GM21515 (cell line): ENCODE results near the gene DUT.

ENCODE experiments used
- ATAC-seq: cut with Tn5 transposase; IDR thresholded peaks from one replicate; pipeline ENCODE4 v1.9.1; 2021; ENCODE audit not compliant: unreplicated experiment

DUT gene

DNA sequence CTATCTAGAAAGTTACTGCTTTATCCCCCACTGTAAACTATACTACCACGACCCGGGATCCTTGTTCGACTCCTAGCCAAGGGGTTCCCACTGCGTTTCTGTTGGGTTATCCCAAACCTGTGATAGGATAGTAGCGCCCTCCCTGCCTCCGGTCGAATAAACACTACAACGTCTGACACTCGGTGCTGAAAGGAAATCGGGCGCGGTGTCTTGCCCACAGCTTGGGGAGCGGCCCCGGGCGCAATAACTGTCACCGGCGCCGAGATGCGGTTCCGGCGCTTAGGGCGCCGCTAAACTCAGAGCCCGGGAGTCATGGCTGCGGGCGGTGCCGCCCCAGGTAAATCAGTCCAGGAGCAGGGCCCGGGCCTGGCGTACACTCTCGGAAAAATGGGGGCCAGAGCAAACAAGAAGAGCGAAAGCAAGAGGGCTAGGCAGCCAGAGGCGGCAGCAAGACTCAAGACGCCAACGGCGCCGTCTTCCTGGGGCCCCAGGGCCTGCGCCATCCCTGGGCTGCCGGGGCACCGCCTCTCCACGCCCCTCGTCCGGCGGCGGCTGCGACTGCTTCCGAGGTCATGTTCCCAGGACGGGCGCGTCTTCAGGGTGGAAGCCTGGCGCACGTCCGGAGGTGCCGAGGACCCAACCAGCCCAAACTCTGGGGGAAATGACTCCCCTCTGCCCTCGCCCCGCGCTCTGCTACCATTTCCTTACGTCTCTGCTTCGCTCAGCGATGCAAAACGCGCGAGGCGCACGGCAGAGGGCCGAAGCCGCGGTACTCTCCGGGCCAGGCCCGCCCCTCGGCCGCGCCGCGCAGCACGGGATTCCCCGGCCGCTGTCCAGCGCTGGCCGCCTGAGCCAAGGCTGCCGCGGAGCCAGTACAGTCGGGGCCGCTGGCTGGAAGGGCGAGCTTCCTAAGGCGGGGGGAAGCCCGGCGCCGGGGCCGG is at the start of gene DUT:
DUT (plus strand) TSS at position 575 of the 941 bp plus-strand sequence; CDS start at position 662, 87 bp downstream.
- ATAC-seq, result peak; percentile 87

DNA sequence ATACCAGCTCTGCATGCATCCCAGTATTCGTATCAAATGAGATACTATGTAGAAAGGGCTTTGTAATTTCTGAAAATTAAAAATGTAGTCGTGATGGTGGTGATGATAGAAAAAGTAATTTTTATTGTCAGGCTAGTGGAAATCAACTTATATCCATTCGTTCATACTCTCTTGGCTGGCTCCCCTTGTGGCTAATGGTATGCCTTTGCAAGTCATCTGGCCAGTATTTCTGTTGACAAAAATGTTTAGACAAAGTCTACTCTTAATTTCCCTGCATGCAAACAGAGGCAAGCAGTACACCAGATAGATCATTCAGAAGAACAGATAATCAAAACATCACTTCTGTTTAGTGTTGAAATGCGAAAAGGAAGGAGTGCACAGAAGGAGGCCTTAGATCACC is 49.6 kb upstream of the DUT start:
- ATAC-seq, result no peak

DNA sequence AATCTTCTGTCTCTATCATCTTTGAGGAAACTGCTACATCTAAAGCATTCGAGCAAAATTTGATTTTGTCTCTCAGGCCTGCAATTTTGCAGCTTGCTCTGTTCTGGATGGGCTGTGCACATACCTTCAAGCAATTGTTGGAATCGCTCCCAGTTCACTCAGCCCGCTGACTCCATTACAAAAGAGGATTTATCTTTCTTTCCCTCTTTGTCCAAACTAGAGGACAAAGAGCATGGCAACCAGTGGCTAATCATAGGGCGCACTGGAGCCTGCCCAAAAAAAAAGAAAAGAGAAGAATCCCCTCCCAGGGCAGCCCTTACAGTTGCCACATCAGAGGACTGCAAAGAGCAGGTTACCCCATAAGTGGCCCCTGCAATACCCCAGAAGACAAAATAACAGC is 49.0 kb upstream of the DUT start:
- ATAC-seq, result no peak

DNA sequence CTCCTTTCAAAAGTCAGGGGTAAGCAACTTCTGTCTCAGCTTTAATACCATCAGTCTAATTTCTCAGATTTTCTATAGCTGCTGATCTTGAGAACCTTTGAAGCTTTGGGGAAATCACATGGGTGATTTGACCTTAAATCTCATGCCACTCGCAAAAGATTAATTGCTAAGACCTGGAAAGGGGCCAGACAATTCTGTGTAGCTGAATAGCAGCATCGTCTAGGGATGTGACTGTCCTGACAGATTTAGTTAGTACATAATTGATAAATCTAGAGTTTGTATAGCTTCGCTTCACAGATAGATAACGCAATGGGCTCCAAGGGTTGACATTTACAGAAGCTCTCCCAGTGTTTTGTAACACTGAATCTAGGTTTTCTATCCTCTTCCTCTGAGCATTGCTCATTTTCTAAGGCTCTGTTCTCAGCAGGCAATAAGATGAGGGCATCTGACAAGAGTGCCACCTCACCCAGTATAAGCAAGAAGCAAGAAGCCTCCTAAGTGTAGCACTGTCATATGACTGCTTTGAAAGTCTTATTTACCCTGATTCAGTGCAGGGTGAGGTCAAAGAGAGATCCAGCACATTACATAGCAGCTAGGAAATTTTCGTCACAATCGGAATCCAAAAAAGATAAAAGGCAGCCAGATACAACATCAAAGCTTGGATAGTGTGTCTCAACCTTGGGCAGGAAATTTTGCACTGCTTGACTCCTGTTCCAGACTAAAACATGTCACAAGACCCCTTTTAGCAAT is 47.7 kb upstream of the DUT start:
- no peak for ATAC-seq

DNA sequence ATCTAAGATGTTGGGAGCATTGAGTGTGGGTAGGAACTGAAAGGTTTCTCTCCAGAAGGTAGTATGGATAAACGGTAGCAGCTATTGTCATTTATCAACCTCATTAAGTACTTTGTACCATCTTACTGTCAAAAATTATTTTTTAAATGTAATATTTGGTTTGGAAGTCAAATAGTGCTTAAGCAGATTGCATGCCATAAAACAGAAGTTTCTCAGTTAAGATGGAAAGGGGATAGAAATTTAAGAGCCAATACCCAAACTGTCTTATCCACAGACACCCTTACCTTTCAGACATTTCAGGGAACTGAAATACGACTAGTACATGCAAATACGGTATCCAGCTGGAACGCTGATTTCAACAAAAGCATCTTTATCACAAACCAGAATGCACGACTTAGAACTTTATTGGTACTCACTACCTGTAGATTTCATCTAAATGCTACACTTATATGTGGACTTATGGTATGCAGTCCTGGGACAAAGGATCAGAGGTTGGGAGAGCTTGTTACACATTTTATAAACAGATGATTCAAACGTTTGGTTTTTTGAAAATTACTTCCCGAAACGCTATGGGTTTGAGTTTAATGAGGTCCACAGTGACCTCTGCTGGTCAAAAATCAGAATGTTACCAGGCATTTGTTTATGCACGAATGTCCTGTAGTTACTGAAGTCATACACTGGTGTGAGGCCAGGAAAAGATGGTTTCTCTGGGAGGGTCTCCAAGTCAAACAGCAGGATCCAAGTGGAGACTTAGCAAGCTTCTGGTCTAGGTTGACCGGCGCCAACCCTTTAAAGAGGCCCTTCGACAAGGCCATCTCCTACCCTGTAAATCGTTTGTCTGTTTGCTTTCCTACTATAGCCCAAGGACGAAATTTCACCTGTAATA is 45.7 kb upstream of the DUT start:
- ATAC-seq, result peak; percentile 73

DNA sequence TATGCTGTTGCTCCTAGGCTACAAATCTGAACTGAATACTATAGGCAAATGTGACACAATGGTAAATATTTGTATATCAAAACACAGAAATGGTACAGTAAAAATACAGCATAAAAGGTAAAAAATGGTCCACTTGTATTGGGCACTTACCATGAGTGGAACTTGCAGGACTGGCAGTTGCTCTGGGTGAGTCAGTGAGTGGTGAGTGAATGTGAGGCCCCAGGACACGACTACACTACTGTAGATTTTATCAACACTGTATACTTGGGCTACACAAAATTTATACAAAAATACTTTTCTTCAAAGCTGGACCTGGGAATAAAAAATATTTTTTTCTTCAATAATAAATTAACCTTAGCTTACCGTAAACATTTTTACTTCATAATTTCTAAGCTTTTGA is 41.6 kb upstream of the DUT start:
- ATAC-seq, result no peak

DNA sequence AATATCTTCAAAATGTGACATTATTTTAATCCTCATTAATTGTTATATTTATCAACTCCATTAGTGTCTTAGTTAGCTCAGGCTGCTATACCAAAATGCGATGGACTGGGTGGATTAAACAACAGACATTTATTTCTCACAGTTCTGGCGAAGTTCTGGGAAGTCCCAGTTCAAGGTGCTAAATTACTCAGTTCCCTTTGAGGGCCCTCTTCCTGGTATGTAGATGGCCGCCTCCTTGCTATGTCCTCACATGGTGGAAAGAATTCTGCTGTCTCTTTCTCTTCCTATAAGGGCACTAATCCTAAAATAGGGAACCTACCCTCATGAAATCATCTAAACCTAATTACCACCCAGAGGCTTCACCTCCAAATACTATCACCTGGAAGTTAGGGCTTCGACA is 38.8 kb upstream of the DUT start:
- ATAC-seq, result no peak

DNA sequence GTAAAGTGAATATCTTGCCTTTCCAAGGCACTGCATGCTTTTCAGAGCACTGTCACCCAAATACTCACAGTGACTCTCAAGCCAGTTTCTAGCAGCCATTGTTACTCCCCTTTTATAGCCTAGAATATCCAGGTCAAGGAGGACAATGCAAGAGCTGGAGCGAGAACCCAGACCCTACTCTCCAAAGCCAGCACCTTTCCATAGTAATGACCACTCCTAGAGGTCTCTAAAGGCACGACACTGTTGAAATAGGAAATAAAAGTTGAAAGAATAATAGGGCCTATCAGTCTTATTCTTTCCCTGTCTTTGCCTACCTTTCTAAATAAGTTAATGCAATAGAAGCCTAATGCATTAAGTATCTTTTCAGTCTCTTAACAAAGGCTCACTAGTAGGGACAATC is 33.6 kb upstream of the DUT start:
- ATAC-seq, result no peak

DNA sequence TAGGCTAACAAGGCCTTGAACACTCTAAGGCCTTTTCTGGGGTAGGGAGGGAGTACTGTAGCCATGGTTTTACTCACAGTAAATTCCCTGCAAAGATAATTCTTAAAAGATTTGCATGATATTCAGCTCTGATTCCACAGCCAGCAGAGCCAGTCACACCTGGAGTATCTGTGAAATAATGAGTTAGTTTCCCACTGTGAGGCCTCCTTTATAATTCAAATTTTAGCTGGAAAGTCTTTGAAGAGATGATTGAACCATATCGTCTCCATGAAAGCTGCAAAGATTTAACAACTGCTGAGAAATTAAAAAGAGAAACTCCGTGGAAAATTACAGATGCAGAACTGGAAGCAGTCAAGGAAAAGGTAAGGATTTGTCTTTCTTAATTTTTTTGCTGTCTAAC is 32.3 kb upstream of the DUT start:
- no peak for ATAC-seq

DNA sequence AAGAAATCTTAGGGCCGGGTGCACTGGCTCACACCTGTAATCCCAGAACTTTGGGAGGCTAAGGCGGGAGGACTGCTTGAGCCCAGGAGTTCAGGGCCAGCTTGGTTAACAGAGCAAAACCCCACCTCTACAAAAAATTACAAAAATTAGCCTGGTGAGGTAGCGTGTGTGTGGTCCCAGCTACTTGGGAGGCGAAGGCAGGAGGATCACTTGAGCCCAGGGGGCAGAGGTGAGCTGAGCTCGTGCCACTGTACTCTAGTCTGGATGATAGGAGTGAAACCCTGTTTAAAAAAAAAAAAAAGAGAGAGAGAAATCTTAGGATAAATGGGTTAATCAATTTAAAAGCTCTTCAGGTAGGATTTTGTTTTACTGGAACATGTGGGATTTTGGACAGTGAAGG is 31.2 kb upstream of the DUT start:
- no peak for ATAC-seq

DNA sequence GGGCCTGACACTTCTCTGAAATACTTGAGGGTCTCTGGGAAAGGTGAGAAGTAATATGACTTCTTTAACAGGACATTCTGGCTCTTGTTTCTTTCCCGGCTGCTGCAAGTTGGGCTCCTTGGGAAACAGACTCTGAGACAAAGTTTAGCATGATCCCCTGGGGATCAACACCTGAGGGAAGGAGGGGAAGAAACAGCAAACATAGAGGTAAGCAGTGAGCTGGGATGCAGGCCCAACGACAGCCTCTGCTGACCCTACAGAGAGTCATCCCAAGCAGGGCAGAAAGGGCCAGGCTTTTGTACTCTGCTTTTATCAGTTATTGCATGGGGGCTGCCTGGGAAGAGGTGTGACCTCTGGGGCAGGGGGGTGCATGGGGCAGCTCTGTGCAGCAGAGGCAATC is 26.8 kb upstream of the DUT start:
- ATAC-seq, result no peak

DNA sequence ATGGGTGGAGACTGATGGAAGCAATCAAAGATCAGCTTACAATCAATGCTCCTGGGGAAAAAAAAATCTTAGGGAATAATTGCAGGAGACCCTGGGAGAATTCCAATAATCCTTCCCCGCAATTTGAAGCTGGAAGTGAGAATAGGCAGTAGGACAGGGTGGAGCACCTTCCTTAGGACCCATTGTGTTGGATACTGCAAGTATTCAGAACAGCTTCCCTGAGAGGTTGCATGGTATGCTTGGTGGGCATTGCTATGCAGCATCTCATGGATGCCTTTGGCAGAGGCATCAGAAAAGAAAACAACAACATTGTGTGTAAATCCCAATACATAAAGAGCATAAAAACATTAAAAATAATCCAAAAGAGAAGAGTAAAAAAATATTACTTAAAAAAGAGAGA is 24.6 kb upstream of the DUT start:
- no peak for ATAC-seq

DNA sequence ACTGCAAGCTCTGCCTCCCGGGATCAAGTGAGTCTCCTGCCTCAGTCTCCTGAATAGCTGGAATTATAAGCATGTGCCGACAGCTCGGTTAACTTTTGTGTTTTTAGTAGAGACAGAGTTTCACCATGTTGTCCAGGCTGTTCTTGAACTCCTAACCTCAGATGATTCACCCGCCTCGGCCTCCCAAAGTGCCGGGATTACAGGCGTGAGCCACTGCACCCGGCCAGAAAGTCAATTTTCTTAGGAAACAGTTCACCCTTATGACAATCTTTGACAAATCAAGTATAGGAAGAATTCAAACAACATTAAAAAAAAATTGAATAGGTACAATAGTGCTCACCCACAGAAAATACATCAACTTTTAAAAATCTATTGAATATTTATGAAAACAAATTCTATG is 23.6 kb upstream of the DUT start:
- no peak for ATAC-seq

DNA sequence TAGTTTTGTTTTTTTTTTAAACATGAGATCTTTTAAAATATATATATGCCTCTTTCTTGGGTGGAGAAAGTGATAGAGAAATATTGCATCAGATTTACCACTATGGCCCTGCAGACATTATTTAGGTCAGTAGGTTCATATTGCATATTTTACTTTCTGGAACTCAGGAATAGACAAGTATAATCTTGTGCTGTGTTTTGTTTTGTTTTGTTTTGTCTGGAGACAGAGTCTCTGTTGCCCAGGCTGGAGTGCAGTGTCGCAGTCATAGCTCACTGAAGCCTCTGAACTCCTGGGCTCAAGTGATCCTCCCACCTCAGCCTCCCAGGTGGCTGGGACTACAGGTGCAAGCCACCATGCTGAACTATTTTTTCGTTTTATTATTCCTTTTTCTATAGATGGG is 21.5 kb upstream of the DUT start:
- no peak for ATAC-seq

DNA sequence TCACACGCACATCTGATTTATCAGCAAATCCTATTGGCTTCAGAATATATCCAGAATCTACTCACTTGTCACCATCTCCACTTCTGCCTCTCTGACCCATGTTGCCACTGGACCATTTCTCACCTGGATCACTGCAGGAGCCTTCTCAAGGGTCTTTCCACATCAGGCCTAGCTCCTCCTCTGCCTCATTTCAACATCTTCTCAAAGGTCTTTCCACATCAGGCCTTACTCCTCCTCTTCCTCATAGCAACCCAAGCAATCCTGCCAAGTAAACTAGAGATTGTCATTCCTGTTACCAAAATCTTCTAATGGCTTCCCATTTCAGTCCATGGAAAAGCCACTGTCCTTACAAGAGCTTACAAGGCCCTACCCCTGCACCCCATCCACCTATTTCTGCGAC is 18.0 kb upstream of the DUT start:
- no peak for ATAC-seq

DNA sequence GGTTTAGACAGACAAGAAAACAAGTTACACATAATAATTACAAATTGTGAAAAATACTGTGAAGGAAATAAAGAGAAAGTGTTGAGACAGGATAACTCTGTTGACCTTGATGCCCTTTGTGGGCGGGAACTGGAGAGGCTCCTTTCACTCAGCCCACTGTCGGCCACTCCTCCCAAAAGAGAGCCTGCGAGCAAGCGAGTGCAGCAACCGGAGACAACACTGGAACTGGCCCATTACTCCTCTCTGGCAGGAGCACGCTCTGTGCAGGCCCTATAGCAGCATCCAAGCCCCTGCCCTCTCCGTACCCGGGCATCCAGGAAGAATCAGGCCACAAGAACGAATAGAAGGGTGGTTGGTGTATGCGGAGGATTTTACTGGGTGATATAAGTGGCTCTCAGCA is 16.2 kb upstream of the DUT start:
- no peak for ATAC-seq

DNA sequence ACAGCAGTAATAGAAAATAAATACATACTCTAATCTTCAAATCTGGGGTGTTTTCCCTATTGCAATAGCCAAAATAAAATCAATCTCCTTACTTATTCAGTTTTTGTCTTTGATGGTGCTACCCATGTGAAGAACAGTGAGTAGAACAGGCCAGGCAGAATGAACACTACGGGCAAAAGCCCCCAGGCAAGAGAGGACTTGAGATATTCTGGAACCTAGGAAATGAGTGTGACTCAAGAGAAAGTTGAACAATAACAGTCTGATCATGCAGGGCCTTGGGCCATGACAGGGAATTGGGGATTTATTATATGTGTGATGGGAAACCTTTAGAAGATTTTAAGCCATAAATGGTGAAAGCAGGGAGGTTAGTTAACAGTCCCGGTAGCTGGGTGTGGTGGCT is 14.0 kb upstream of the DUT start:
- no peak for ATAC-seq

DNA sequence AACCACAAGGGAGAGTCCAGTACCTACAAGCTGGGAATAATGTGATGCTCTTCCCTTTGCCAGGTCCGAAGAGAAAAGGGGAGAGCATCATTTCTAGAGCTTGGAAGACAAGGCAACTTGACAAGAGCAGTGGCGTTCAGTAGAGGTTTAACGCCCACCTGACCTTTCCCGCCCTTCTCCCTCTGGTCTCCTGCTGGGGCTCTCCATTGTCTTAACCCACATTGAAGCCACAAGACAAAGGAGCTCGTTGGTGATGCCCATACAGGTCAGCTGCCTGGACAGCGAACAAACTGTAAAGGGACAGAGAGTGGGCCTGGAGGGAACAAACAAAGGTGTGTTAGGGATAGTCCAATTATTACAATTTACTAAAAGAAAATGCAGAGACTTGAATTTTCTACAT is 13.1 kb upstream of the DUT start:
- no peak for ATAC-seq

DNA sequence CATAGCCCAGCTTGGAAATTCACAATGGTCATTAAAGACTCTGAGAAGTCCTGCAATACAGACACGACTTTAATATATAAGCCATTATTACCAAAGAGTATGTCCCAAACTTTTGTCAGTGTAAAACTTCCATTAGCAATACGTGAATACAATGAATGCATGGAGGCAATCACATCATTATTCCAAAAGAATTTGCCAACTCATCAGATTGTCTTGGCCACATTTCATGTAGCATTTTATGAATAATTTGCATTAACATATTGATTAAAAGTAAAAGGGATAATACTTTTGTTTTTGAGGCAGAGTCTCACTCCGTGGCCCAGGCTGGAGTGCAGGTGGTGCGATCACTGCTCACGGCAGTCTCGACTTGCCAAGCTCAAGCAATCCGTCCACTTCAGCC is 7.9 kb upstream of the DUT start:
- no peak for ATAC-seq

DNA sequence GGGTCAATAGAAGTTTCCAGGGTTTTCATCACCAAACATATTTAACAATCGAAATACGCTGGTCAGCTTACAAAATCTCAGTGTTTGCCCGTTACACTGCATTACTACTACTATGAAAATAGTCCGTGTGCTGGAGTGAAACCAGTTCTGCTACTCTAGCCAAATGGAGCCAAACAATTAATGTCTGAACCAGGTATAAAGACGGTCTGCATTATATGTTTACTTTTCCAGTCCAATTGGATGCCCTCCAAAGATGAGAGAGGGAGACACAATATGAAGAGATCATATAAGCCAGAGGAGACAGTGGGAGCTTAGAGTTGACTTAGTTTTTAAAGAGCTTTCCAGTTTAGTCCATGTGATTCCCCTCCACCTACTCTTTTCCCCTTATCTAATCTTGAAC is 6.3 kb upstream of the DUT start:
- ATAC-seq, result no peak

DNA sequence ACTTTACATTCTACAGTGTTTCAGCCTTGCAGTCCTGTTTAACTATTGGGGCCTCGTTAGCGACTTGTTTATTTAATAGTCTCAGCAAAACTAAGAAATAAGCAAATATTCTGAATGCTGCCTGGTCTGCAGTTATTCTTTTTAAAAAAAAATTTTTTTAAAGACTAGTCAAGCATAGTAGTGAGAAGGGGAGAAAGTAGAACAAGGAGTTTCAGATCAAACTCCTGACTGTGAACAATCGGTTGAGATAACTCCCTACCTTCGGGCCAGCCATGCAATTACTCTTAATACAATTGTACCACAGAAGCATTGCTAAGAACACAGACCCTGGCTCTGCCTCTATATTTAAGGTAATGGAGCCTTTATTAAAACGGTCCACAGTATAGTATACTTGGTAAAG is 5.8 kb upstream of the DUT start:
- no peak for ATAC-seq
